HepG2 (cell line): ENCODE measurements around the gene SLC51B.

Source experiments
- BHLHE40 ChIP-seq: IDR thresholded peaks from 2 replicates; pipeline ENCODE4 v1.6.1; 2011; ENCODE audit warnings: low read length, improper control_type of control experiment
- FOXA3 ChIP-seq: IDR thresholded peaks from 2 replicates; pipeline ENCODE4 v1.6.1; 2016; ENCODE audit warnings: missing genetic modification reagents, missing compliant biosample characterization
- HIC2 ChIP-seq: sonication (generic); formaldehyde crosslinking; IDR thresholded peaks from 2 replicates; pipeline ENCODE4 v1.9.0; 2022; ENCODE audit warnings: low read depth, missing genetic modification reagents
- KMT2A ChIP-seq: sonication (generic); formaldehyde crosslinking; IDR thresholded peaks from 2 replicates; pipeline ENCODE4 v1.4.0; 2020; ENCODE audit warnings: missing genetic modification reagents
- RFX5 ChIP-seq: IDR thresholded peaks from 2 replicates; pipeline ENCODE4 v1.6.1; 2011; ENCODE audit warnings: low read depth, low read length, improper control_type of control experiment

DNA sequence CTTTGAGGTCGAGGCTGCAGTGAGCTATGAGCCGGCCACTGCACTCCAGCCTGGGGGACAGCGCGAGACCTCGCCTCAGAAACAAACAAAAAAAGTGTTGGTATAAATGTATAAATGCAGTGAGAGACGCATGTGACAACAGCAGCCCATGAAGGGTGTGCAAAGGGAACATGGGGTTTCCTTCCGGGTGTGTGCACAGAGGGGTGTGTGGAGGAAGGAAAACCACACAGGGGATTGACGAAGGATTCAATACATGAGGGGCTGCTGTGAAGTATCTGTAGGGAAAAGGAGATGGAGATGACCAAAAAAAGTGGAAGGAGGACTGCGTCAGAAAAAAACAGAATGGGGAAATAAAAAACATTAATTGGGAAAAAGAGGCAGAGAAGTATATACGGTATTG is 16.8 kb upstream of the SLC51B start:
- no peak for TF ChIP-seq RFX5
- no peak for TF ChIP-seq HIC2 (CRISPR knock-in tag)
- TF ChIP-seq BHLHE40 = no peak
- TF ChIP-seq FOXA3 = no peak
- TF ChIP-seq KMT2A (CRISPR knock-in tag) = no peak
